ENCODE data around the gene OR10G3. TPM values are rescaled to one million over a fixed set of nuclear protein-coding genes. Genes with fewer than 3 reads are reported as not detected.

Gene OR10G3
- total RNA-seq, 1 donor from 2014 or later = not detected

- no peak for TF ChIP-seq CTCF (IDR thresholded peaks at IDR 0.05)
- DNase-seq (peak; percentile 89), ATAC-seq (peak; percentile 92)
- no peak within 1 kb of the TSS for H3K27ac ChIP-seq
- peak within 1 kb of the TSS; percentile 62 for H3K4me3 ChIP-seq
- no peaks in the 10 kb centered on the region for H3K9me3 ChIP-seq
- H3K27me3 ChIP-seq = no peaks in the 10 kb centered on the region
- no peaks in the 10 kb centered on the region for H3K36me3 ChIP-seq
- intact Hi-C loops (cut with DNase I) = no loop called here
- peaks cover 6% of the 10 kb centered on the region for H3K4me1 ChIP-seq
These were observed 53.8 kb downstream of the OR10G3 start, which contains the start of gene SALL2 for GRCh38 chr14:21525962-21526671. SALL2 (minus strand) TSS chr14:21526346; CDS start chr14:21526127, 219 bp downstream.

- DNase-seq (no peak), ATAC-seq (peak; percentile 5)
- Histone ChIP-seq H3K27ac (no peak overlapping the region), H3K9me3 (no peaks in the 10 kb centered on the region), H3K4me1 (peaks cover 6% of the 10 kb centered on the region), H3K4me3 (peak overlapping the region; percentile 62), H3K27me3 (no peaks in the 10 kb centered on the region), H3K36me3 (no peaks in the 10 kb centered on the region)
- TF ChIP-seq CTCF (IDR thresholded peaks at IDR 0.05) = no peak
- intact Hi-C loops (cut with DNase I) = no loop called here
These were observed 54.3 kb downstream of the OR10G3 start for GRCh38 chr14:21525571-21525961.

GRCh38 chr14:21524575-21525490 lies 55.0 kb downstream of the OR10G3 start:
- Histone ChIP-seq H3K9me3 (no peaks in the 10 kb centered on the region), H3K36me3 (no peaks in the 10 kb centered on the region), H3K27ac (no peak overlapping the region), H3K4me1 (peaks cover 6% of the 10 kb centered on the region), H3K27me3 (no peaks in the 10 kb centered on the region), H3K4me3 (peak overlapping the region; percentile 62)
- TF ChIP-seq CTCF (IDR thresholded peaks at IDR 0.05) = no peak
- intact Hi-C loops (cut with DNase I) = no loop called here
- DNase-seq (no peak), ATAC-seq (no peak)

GRCh38 chr14:21523203-21523602 lies 56.7 kb downstream of the OR10G3 start:
- no peak for DNase-seq
- no peaks in the 10 kb centered on the region for H3K36me3 ChIP-seq
- intact Hi-C loops (cut with DNase I) = no loop called here
- ATAC-seq = no peak
- no peak overlapping the region for H3K4me3 ChIP-seq
- H3K4me1 ChIP-seq = peaks cover 6% of the 10 kb centered on the region
- no peaks in the 10 kb centered on the region for H3K27me3 ChIP-seq
- H3K27ac ChIP-seq = no peak overlapping the region
- TF ChIP-seq CTCF (IDR thresholded peaks at IDR 0.05) = no peak
- H3K9me3 ChIP-seq = no peaks in the 10 kb centered on the region

DNA sequence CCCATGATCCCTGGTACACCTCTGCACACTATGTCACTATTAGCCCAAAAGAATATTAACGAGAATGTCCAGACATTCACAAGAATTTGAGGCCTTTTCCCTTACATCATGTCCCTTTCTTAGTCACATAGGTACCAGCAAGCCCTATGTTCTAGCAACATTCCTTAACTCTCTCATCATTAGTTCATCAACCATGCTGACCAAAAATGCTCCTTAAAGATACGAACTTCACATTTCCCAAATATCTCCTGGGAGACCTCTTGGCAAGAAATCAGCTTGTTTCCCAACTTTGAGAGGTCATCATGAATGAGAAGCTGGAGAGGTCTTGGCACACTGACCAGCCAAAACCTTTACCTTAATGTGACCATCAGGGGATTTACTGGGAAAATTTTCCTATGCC lies 58.4 kb downstream of the OR10G3 start:
- ATAC-seq (no peak), DNase-seq (no peak)
- Histone ChIP-seq H3K9me3 (no peaks in the 10 kb centered on the region), H3K4me3 (no peak overlapping the region), H3K27me3 (no peaks in the 10 kb centered on the region), H3K27ac (no peak overlapping the region), H3K4me1 (no peaks in the 10 kb centered on the region), H3K36me3 (no peaks in the 10 kb centered on the region)
- intact Hi-C loops (cut with DNase I) = no loop called here
- TF ChIP-seq CTCF (IDR thresholded peaks at IDR 0.05) = no peak
